ENCODE data around the gene PHACTR3.
"Not testable (repeated sequence)": the region's sequence is repeated elsewhere in the genome, so short reads cannot be mapped to it uniquely, and the experiment has no call there.

Gene PHACTR3

GRCh38 chr20:59603781-59604541 is at the start of gene PHACTR3:
Gene PHACTR3 (plus strand): TSS chr20:59604540. CDS start chr20:59605015, 475 bp downstream.
- DNase-seq (ENCODE audit: low spot score), result no peak

GRCh38 chr20:59557733-59558529 is 46.4 kb upstream of the PHACTR3 start:
- not testable (repeated sequence) for DNase-seq (ENCODE audit: low spot score)

GRCh38 chr20:59559024-59559817 is 45.1 kb upstream of the PHACTR3 start:
- DNase-seq (ENCODE audit: low spot score), result no peak

GRCh38 chr20:59559863-59560262 is 44.5 kb upstream of the PHACTR3 start:
- DNase-seq (ENCODE audit: low spot score), result no peak

GRCh38 chr20:59560588-59561227 is 43.6 kb upstream of the PHACTR3 start:
- no peak for DNase-seq (ENCODE audit: low spot score)

- no peak for DNase-seq (ENCODE audit: low spot score)
Measured at GRCh38 chr20:59561228-59561605, 43.1 kb upstream of the PHACTR3 start.

GRCh38 chr20:59561614-59562277 is 42.6 kb upstream of the PHACTR3 start:
- no peak for DNase-seq (ENCODE audit: low spot score)

- no peak for DNase-seq (ENCODE audit: low spot score)
Measured at GRCh38 chr20:59564171-59564570, 40.2 kb upstream of the PHACTR3 start.

GRCh38 chr20:59564943-59565342 is 39.4 kb upstream of the PHACTR3 start:
- DNase-seq (ENCODE audit: low spot score), result no peak

GRCh38 chr20:59565768-59566461 is 38.4 kb upstream of the PHACTR3 start:
- DNase-seq (ENCODE audit: low spot score), result no peak

- DNase-seq (ENCODE audit: low spot score), result no peak
Measured at GRCh38 chr20:59566631-59567524, 37.5 kb upstream of the PHACTR3 start.

GRCh38 chr20:59567585-59568508 is 36.5 kb upstream of the PHACTR3 start:
- DNase-seq (ENCODE audit: low spot score), result no peak

- DNase-seq (ENCODE audit: low spot score), result no peak
Measured at GRCh38 chr20:59568509-59569024, 35.8 kb upstream of the PHACTR3 start.

GRCh38 chr20:59569305-59569704 is 35.0 kb upstream of the PHACTR3 start:
- no peak for DNase-seq (ENCODE audit: low spot score)

GRCh38 chr20:59571151-59571550 is 33.2 kb upstream of the PHACTR3 start:
- DNase-seq (ENCODE audit: low spot score), result no peak

- peak; percentile 37 for DNase-seq (ENCODE audit: low spot score)
Measured at GRCh38 chr20:59571551-59572314, 32.6 kb upstream of the PHACTR3 start.

- no peak for DNase-seq (ENCODE audit: low spot score)
Measured at GRCh38 chr20:59572515-59572914, 31.8 kb upstream of the PHACTR3 start.

- no peak for DNase-seq (ENCODE audit: low spot score)
Measured at GRCh38 chr20:59573837-59574236, 30.5 kb upstream of the PHACTR3 start.
